Stimulated activated CD4-positive, alpha-beta T cell treated with anti-CD3 and anti-CD28 coated beads, Interleukin-15, amount 100 ng/mL, for 24 hours (primary cell): ENCODE results near the gene DNAJB12.

Experiments used
- DNase-seq: peaks from one replicate; pipeline ENCODE4 v3.0.0-alpha.2; 2020

Gene DNAJB12

GRCh38 chr10:72283131-72283530 lies 71.6 kb downstream of the DNAJB12 start:
- DNase-seq, result no peak
